HEK293 (cell line): ENCODE results near the gene CYP4F22.

Experiments
- BCL11A ChIP-seq: fragments of 450-650 bp; formaldehyde crosslinking; IDR thresholded peaks from 2 replicates; pipeline ENCODE4 v1.5.1; 2016; ENCODE audit warnings: low read depth, missing biosample characterization, missing genetic modification characterization
- CTCF ChIP-seq: fragments of 450-650 bp; formaldehyde crosslinking; IDR thresholded peaks from 2 replicates; pipeline ENCODE4 v1.5.1; 2016; ENCODE audit warnings: missing biosample characterization, missing genetic modification characterization
- OSR2 ChIP-seq: fragments of 450-650 bp; formaldehyde crosslinking; IDR thresholded peaks from 2 replicates; pipeline ENCODE4 v1.5.1; 2016; ENCODE audit warnings: missing biosample characterization, missing genetic modification characterization
- YY1 ChIP-seq: fragments of 450-650 bp; formaldehyde crosslinking; IDR thresholded peaks from 2 replicates; pipeline ENCODE4 v1.5.1; 2018; ENCODE audit warnings: missing biosample characterization, missing genetic modification characterization
- ZBTB1 ChIP-seq: fragments of 450-650 bp; formaldehyde crosslinking; IDR thresholded peaks from 2 replicates; pipeline ENCODE4 v1.5.1; 2016; ENCODE audit warnings: missing biosample characterization, missing genetic modification characterization
- ZFP37 ChIP-seq: fragments of 450-650 bp; formaldehyde crosslinking; IDR thresholded peaks from 2 replicates; pipeline ENCODE4 v1.5.1; 2016; ENCODE audit warnings: missing biosample characterization, missing genetic modification characterization
- ZNF114 ChIP-seq: fragments of 450-650 bp; formaldehyde crosslinking; IDR thresholded peaks from 2 replicates; pipeline ENCODE4 v1.5.0; 2017; ENCODE audit warnings: missing biosample characterization, missing genetic modification characterization
- ZNF138 ChIP-seq: fragments of 450-650 bp; formaldehyde crosslinking; IDR thresholded peaks from 2 replicates; pipeline ENCODE4 v1.5.1; 2016; ENCODE audit warnings: missing biosample characterization, missing genetic modification characterization, borderline replicate concordance
- ZNF266 ChIP-seq: fragments of 450-650 bp; formaldehyde crosslinking; IDR thresholded peaks from 2 replicates; pipeline ENCODE4 v1.5.1; 2016; ENCODE audit warnings: missing biosample characterization, missing genetic modification characterization, low read depth
- ZNF335 ChIP-seq: fragments of 450-650 bp; formaldehyde crosslinking; conservative IDR thresholded peaks from 2 replicates; pipeline ENCODE4 v1.5.1; 2016; ENCODE audit warnings: missing biosample characterization, missing genetic modification characterization
- ZNF350 ChIP-seq: fragments of 450-650 bp; formaldehyde crosslinking; IDR thresholded peaks from 2 replicates; pipeline ENCODE4 v1.5.0; 2017; ENCODE audit warnings: missing biosample characterization, mild to moderate bottlenecking, missing genetic modification characterization
- ZNF510 ChIP-seq: fragments of 450-650 bp; formaldehyde crosslinking; IDR thresholded peaks from 2 replicates; pipeline ENCODE4 v1.5.1; 2018; ENCODE audit warnings: mild to moderate bottlenecking, missing genetic modification characterization, missing biosample characterization; ENCODE audit not compliant: insufficient replicate concordance
- ZNF549 ChIP-seq: fragments of 450-650 bp; IDR thresholded peaks from 2 replicates; pipeline ENCODE4 v1.5.1; 2018; ENCODE audit warnings: missing biosample characterization, missing genetic modification characterization, mild to moderate bottlenecking, inconsistent platforms, moderate library complexity
- TF ChIP-seq, protein P1 (sequence below): fragments of 450-650 bp; formaldehyde crosslinking; IDR thresholded peaks from 2 replicates; pipeline ENCODE4 v1.5.1; 2016; ENCODE audit warnings: missing biosample characterization, missing genetic modification characterization

DNA sequence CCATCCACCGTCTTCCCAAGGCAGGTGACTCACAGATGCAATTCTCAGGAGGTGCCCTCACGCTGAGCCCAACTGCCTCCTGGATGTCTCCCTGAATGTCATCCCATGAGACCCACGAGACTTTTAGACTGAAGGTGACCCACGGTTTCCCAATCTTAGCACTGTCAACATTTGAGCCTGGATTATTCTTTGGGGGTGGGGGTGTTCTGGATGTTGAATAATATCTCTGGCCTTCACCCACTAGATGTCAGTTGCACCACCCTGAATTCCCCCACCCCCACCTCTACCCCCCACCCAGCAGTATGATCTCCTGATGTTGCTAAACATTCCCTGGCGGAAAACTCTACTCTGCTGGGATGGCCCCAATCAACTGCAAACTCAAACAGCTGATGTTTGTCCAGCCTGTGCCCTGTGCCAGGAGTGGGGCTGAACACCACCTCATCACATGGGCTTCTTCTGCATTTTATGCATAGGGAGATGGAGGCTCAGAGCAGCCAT is 2.2 kb upstream of the CYP4F22 start:
- no peak for TF ChIP-seq CTCF (tag by site-specific recombination)
- no peak for TF ChIP-seq YY1 (tag by site-specific recombination)
- TF ChIP-seq, protein P1, sequence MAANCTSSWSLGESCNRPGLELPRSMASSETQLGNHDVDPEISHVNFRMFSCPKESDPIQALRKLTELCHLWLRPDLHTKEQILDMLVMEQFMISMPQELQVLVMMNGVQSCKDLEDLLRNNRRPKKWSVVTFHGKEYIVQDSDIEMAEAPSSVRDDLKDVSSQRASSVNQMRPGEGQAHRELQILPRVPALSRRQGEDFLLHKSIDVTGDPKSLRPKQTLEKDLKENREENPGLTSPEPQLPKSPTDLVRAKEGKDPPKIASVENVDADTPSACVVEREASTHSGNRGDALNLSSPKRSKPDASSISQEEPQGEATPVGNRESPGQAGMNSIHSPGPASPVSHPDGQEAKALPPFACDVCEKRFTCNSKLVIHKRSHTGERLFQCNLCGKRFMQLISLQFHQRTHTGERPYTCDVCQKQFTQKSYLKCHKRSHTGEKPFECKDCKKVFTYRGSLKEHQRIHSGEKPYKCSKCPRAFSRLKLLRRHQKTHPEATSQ (tag by site-specific recombination), result no peak
- TF ChIP-seq ZNF138 (tag by site-specific recombination), result no peak
- no peak for TF ChIP-seq ZNF510 (tag by site-specific recombination)
- TF ChIP-seq ZNF350 (tag by site-specific recombination), result no peak
- no peak for TF ChIP-seq ZNF335 (tag by site-specific recombination)
- no peak for TF ChIP-seq ZNF549 (tag by site-specific recombination)
- TF ChIP-seq BCL11A (tag by site-specific recombination), result no peak
- no peak for TF ChIP-seq ZNF114 (tag by site-specific recombination)
- no peak for TF ChIP-seq ZNF266
- TF ChIP-seq OSR2 (tag by site-specific recombination), result no peak
- no peak for TF ChIP-seq ZFP37 (tag by site-specific recombination)
- no peak for TF ChIP-seq ZBTB1 (tag by site-specific recombination)
